Measurements from ENCODE around the gene VMP1. TPM values are rescaled to one million over a fixed set of nuclear protein-coding genes. Genes with fewer than 3 reads are reported as not detected.
A peak's percentile ranks its signal among the peaks of the same experiment; 100 is the strongest.
"Not testable (repeated sequence)": the region's sequence is repeated elsewhere in the genome, so short reads cannot be mapped to it uniquely, and the experiment has no call there.

VMP1 gene
- total and polyA plus RNA-seq, 9 donors: 45.2 to 65.2 (median 52.0) TPM

GRCh38 chr17:59748591-59748990 is 41.1 kb downstream of the VMP1 start:
- Histone ChIP-seq H3K4me3 (ENCODE audit: low read length) (no peak overlapping the region), H3K27me3 (ENCODE audit: control insufficient read depth, insufficient read depth, low read length) (no peaks in the 10 kb centered on the region), H3K9me3 (replicated peaks; ENCODE audit: control insufficient read depth, low read depth, low read length) (peaks cover 4% of the 10 kb centered on the region), H3K27ac (ENCODE audit: low read length) (no peak overlapping the region), H3K36me3 (ENCODE audit: control insufficient read depth, insufficient read depth, low read length) (peaks cover 2% of the 10 kb centered on the region), H3K4me1 (ENCODE audit: control insufficient read depth, insufficient read depth, low read length) (no peaks in the 10 kb centered on the region)
- DNase-seq: no peak
- no CpG with 5 or more reads among the region's 1 CpG for WGBS (ENCODE audit: insufficient coverage)

- Histone ChIP-seq H3K27ac (ENCODE audit: low read length) (no peak overlapping the region), H3K9me3 (replicated peaks; ENCODE audit: control insufficient read depth, low read depth, low read length) (no peaks in the 10 kb centered on the region), H3K4me3 (ENCODE audit: low read length) (no peak overlapping the region), H3K36me3 (ENCODE audit: control insufficient read depth, insufficient read depth, low read length) (no peaks in the 10 kb centered on the region), H3K27me3 (ENCODE audit: control insufficient read depth, insufficient read depth, low read length) (no peaks in the 10 kb centered on the region), H3K4me1 (ENCODE audit: control insufficient read depth, insufficient read depth, low read length) (no peaks in the 10 kb centered on the region)
- WGBS (ENCODE audit: insufficient coverage): 95% methylated on average over 9 of the region's 11 CpGs
- no peak for DNase-seq
Observed at GRCh38 chr17:59751955-59752413, 44.5 kb downstream of the VMP1 start.

GRCh38 chr17:59752446-59752845 is 45.0 kb downstream of the VMP1 start:
- no peaks in the 10 kb centered on the region for H3K27me3 ChIP-seq (ENCODE audit: control insufficient read depth, insufficient read depth, low read length)
- no peaks in the 10 kb centered on the region for H3K36me3 ChIP-seq (ENCODE audit: control insufficient read depth, insufficient read depth, low read length)
- no peaks in the 10 kb centered on the region for H3K9me3 ChIP-seq (replicated peaks; ENCODE audit: control insufficient read depth, low read depth, low read length)
- H3K4me1 ChIP-seq (ENCODE audit: control insufficient read depth, insufficient read depth, low read length): no peaks in the 10 kb centered on the region
- DNase-seq: no peak
- H3K27ac ChIP-seq (ENCODE audit: low read length): no peak overlapping the region
- H3K4me3 ChIP-seq (ENCODE audit: low read length): no peak overlapping the region

- Histone ChIP-seq H3K4me3 (ENCODE audit: low read length) (no peak overlapping the region), H3K27ac (ENCODE audit: low read length) (no peak overlapping the region), H3K36me3 (ENCODE audit: control insufficient read depth, insufficient read depth, low read length) (peaks cover 2% of the 10 kb centered on the region), H3K27me3 (ENCODE audit: control insufficient read depth, insufficient read depth, low read length) (no peaks in the 10 kb centered on the region), H3K4me1 (ENCODE audit: control insufficient read depth, insufficient read depth, low read length) (no peaks in the 10 kb centered on the region), H3K9me3 (replicated peaks; ENCODE audit: control insufficient read depth, low read depth, low read length) (no peaks in the 10 kb centered on the region)
- 100% methylated on average over 2 of the region's 7 CpGs for WGBS (ENCODE audit: insufficient coverage)
- no peak for DNase-seq
Observed at GRCh38 chr17:59752922-59753321, 45.5 kb downstream of the VMP1 start.

GRCh38 chr17:59753522-59754467 is 46.3 kb downstream of the VMP1 start:
- Histone ChIP-seq H3K27ac (ENCODE audit: low read length) (peak overlapping the region; percentile 42), H3K4me1 (ENCODE audit: control insufficient read depth, insufficient read depth, low read length) (no peaks in the 10 kb centered on the region), H3K36me3 (ENCODE audit: control insufficient read depth, insufficient read depth, low read length) (peaks cover 10% of the 10 kb centered on the region), H3K27me3 (ENCODE audit: control insufficient read depth, insufficient read depth, low read length) (no peaks in the 10 kb centered on the region), H3K9me3 (replicated peaks; ENCODE audit: control insufficient read depth, low read depth, low read length) (peaks cover 2% of the 10 kb centered on the region), H3K4me3 (ENCODE audit: low read length) (no peak overlapping the region)
- no CpG with 5 or more reads among the region's 3 CpGs for WGBS (ENCODE audit: insufficient coverage)
- peak; percentile 93 for DNase-seq

DNA sequence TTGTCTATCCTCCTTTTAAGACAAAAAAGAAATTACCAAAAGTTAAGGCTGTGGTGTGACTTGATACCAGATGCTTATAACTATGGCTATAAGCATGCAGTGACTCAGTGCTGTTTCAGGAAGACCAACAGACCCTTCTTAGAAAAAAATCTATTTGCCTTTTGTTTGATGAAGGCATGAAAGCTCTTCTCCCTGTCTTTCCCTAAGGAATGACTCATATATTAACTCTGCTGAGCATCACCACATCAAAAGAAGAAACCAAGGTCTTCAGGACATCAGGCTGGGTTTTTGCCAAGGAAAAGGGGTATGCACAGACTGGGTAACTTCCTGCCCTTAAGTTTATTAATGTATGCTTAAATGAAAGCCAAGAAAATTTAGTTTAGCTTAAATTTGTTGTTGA is 47.1 kb downstream of the VMP1 start:
- Histone ChIP-seq H3K27ac (ENCODE audit: low read length) (peak overlapping the region; percentile 3), H3K9me3 (replicated peaks; ENCODE audit: control insufficient read depth, low read depth, low read length) (peaks cover 7% of the 10 kb centered on the region), H3K4me1 (ENCODE audit: control insufficient read depth, insufficient read depth, low read length) (no peaks in the 10 kb centered on the region), H3K4me3 (ENCODE audit: low read length) (no peak overlapping the region), H3K27me3 (ENCODE audit: control insufficient read depth, insufficient read depth, low read length) (no peaks in the 10 kb centered on the region), H3K36me3 (ENCODE audit: control insufficient read depth, insufficient read depth, low read length) (peaks cover 11% of the 10 kb centered on the region)
- DNase-seq: peak; percentile 33

GRCh38 chr17:59755069-59755468 is 47.6 kb downstream of the VMP1 start:
- not testable (repeated sequence) for H3K4me3 ChIP-seq (ENCODE audit: low read length); DNase-seq; H3K27me3 ChIP-seq (ENCODE audit: control insufficient read depth, insufficient read depth, low read length); H3K9me3 ChIP-seq (replicated peaks; ENCODE audit: control insufficient read depth, low read depth, low read length); H3K27ac ChIP-seq (ENCODE audit: low read length); H3K4me1 ChIP-seq (ENCODE audit: control insufficient read depth, insufficient read depth, low read length)
- WGBS (ENCODE audit: insufficient coverage): 93% methylated on average over 5 of the region's 12 CpGs
- peaks cover 11% of the 10 kb centered on the region for H3K36me3 ChIP-seq (ENCODE audit: control insufficient read depth, insufficient read depth, low read length)

DNA sequence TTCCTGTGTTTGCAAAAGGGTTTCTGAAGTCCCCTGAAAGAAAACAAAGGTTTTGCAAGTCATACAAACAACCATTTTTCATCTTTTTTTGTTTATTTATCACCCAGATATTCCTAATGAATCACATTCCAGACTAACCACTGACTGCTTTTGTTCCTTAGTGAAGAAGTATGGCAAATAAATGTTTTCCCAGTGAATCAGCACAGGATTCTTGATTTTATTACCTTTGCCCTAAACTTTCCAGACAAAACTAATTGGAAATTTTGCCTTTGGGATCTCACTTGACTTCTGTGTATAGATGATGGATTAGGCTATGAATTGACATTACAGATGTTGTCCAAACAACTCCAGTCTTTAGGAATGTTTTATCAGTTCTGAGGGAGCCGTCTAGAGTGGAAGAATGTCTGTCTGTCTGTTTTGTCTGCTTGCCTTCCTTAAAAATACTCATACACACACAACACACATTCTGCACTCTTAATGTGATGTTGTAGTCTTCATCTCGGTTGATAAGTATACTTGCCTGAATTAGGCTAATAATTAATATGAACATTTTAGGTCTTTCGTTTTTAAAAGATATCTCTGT is 48.9 kb downstream of the VMP1 start:
- Histone ChIP-seq H3K4me1 (ENCODE audit: control insufficient read depth, insufficient read depth, low read length) (no peaks in the 10 kb centered on the region), H3K27ac (ENCODE audit: low read length) (peak overlapping the region; percentile 31), H3K36me3 (ENCODE audit: control insufficient read depth, insufficient read depth, low read length) (peaks cover 12% of the 10 kb centered on the region), H3K4me3 (ENCODE audit: low read length) (no peak overlapping the region), H3K27me3 (ENCODE audit: control insufficient read depth, insufficient read depth, low read length) (no peaks in the 10 kb centered on the region), H3K9me3 (replicated peaks; ENCODE audit: control insufficient read depth, low read depth, low read length) (peaks cover 7% of the 10 kb centered on the region)
- DNase-seq: peak; percentile 61
- no CpG with 5 or more reads among the region's 3 CpGs for WGBS (ENCODE audit: insufficient coverage)

- peaks cover 16% of the 10 kb centered on the region for H3K36me3 ChIP-seq (ENCODE audit: control insufficient read depth, insufficient read depth, low read length)
- peaks cover 7% of the 10 kb centered on the region for H3K9me3 ChIP-seq (replicated peaks; ENCODE audit: control insufficient read depth, low read depth, low read length)
- no peak overlapping the region for H3K27ac ChIP-seq (ENCODE audit: low read length)
- no peak for DNase-seq
- H3K4me1 ChIP-seq (ENCODE audit: control insufficient read depth, insufficient read depth, low read length): no peaks in the 10 kb centered on the region
- H3K27me3 ChIP-seq (ENCODE audit: control insufficient read depth, insufficient read depth, low read length): no peaks in the 10 kb centered on the region
- no peak overlapping the region for H3K4me3 ChIP-seq (ENCODE audit: low read length)
Observed at GRCh38 chr17:59757043-59757442, 49.6 kb downstream of the VMP1 start.

GRCh38 chr17:59757470-59757869 is 50.0 kb downstream of the VMP1 start:
- Histone ChIP-seq H3K4me1 (ENCODE audit: control insufficient read depth, insufficient read depth, low read length) (no peaks in the 10 kb centered on the region), H3K27ac (ENCODE audit: low read length) (peak overlapping the region; percentile 29), H3K9me3 (replicated peaks; ENCODE audit: control insufficient read depth, low read depth, low read length) (peaks cover 7% of the 10 kb centered on the region), H3K27me3 (ENCODE audit: control insufficient read depth, insufficient read depth, low read length) (no peaks in the 10 kb centered on the region), H3K36me3 (ENCODE audit: control insufficient read depth, insufficient read depth, low read length) (peaks cover 16% of the 10 kb centered on the region), H3K4me3 (ENCODE audit: low read length) (no peak overlapping the region)
- WGBS (ENCODE audit: insufficient coverage): no CpG with 5 or more reads among the region's 1 CpG
- DNase-seq: peak; percentile 66

Measured in muscle of leg (tissue), 11 donors.